SH-SY5Y (cell line): ENCODE results near the gene KRTAP4-16.

Experiments used
- GATA2 ChIP-seq: IDR thresholded peaks from 2 replicates; pipeline ENCODE4 v1.6.1; 2011; ENCODE audit warnings: mild to moderate bottlenecking, low read depth, low read length
- GATA3 ChIP-seq: IDR thresholded peaks from 2 replicates; pipeline ENCODE4 v1.6.1; 2011; ENCODE audit warnings: low read depth, mild to moderate bottlenecking, low read length, moderate library complexity

KRTAP4-16 gene

DNA sequence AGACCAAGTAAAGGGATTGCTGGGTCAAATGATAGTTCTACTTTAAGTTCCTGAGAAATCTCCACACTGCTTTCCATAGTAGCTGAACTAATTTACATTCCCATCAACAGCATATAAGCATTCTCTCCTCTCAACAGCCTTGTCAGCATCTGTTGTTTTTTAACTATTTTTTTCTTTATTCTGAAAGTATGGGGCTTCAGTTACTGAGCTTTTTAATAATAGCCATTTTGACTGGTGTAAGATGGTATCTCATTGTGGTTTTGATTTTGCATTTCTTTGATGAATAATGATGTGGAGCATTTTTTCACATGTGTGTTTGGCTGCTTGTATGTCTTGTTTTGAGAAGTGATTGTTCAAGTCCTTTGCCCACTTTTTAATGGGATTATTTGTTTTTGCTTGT is 49.4 kb downstream of the KRTAP4-16 start:
- no peak for TF ChIP-seq GATA2
- TF ChIP-seq GATA3, result no peak
